Measurements from ENCODE around the gene MVB12B. TPM values are rescaled to one million over a fixed set of nuclear protein-coding genes. Genes with fewer than 3 reads are reported as not detected.

Gene MVB12B
- total RNA-seq, 2 experiments from 2014 or later: 7.9 to 9.5 TPM

DNA sequence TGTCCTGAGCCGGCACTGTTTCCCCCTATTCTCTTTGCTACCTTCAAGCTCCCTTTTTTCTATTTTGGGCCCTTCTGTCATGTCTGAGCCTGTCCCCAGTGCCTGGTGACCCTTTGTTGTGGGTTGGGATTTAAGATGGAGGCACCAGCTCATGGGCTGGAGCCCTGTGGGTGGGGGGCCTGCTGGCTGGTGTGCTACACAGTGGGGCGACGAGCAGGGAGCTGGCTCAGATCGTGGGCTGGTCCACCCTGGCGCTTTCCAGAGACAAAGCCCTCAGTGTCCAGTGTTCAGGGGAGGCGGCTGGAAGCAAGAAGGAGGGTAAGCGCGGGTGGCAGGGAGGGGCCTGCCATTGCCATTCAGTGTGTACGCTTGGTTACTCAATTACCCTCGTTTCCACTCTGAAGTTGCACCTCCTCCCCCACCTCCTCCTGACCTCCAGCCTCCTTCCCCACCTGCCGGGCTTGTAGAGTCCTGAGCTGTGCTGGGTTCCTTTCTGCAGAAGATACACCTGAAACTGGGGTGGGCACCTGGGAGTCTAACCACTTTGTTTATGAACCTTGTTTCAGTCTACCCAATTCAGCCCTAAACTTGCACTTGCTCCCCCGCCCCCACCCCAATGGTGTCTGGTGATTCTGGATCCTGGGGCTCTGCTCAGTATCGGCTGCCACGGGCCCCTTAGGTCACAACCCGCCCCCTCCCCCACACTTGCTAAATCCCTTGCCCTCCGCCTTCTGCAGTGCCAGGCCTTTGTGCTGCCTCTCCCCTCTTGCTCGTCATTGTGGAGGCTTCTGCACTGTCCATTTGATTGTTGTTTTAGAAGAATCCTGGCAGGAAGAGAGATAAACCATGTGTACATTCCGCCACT is 49.9 kb downstream of the MVB12B start:
- Mint-ChIP-seq H3K9me3 (no peaks in the 10 kb centered on the region), H3K4me1 (peaks cover 25% of the 10 kb centered on the region), H3K4me3 (no peak overlapping the region), H3K27me3 (no peaks in the 10 kb centered on the region), H3K27ac (no peak overlapping the region), H3K36me3 (peaks cover 3% of the 10 kb centered on the region)
- no peak for DNase-seq

DNA sequence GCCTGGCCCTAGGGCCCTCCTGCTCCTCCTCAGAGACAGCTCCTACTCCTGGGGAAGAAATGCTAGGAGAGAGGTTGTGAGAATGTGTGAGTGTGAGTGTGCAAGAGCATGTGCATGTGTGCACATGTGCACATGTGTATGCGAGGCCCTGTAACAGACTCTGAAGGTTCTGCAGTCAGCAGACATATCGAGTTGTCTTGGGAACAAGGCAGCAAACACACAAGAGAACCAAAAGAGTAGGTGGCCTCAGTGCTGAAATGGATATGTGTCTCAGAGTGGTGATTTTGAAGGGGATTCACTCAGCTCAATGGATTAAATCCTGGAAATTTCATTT is 50.5 kb downstream of the MVB12B start:
- H3K9me3 Mint-ChIP-seq: no peaks in the 10 kb centered on the region
- no peaks in the 10 kb centered on the region for H3K27me3 Mint-ChIP-seq
- H3K4me3 Mint-ChIP-seq: no peak overlapping the region
- no peak overlapping the region for H3K27ac Mint-ChIP-seq
- peaks cover 3% of the 10 kb centered on the region for H3K36me3 Mint-ChIP-seq
- H3K4me1 Mint-ChIP-seq: peaks cover 25% of the 10 kb centered on the region
- DNase-seq: no peak

DNA sequence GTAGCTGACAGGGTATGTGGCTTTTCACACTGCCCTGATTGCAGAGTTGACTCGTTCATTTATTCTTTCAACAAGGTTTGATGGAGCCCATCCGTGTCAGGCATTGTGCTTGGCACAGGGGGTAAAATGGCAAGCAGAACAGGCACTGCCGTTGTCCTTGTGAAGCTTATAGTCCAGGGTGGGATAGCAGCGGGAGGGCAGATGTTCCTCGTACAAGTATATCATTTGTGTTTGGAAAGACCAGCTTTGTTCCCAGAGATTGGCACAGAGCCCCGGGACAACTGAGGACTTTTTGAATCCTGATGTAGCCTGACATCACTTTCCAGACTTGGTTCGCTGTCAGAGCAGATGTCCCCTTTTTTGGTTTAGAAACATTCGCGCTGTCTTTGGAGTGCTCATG is 50.9 kb downstream of the MVB12B start:
- Mint-ChIP-seq H3K36me3 (peaks cover 2% of the 10 kb centered on the region), H3K27ac (no peak overlapping the region), H3K9me3 (no peaks in the 10 kb centered on the region), H3K4me3 (no peak overlapping the region), H3K27me3 (no peaks in the 10 kb centered on the region), H3K4me1 (peaks cover 23% of the 10 kb centered on the region)
- DNase-seq: no peak

DNA sequence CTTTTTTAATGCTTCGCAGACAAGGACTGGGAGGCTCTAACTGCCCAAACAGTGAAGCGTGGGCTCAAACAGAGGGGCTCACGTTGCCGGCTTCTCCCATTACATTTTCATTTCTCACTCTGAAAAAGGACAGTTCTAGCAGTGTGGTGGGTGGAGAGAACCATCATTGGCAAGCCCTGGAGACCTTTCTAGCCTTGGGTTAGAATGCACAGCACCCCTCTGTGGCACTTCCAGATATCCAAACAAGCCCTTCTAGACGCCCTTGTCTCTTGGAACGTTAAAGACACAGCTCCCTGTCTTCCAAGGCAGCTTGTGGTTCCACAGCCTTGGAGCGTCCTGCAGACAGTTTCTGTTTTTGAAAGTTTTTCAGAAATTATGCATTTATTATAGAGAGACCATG is 52.1 kb downstream of the MVB12B start:
- H3K4me3 Mint-ChIP-seq: no peak overlapping the region
- H3K27me3 Mint-ChIP-seq: no peaks in the 10 kb centered on the region
- H3K4me1 Mint-ChIP-seq: peaks cover 16% of the 10 kb centered on the region
- no peaks in the 10 kb centered on the region for H3K36me3 Mint-ChIP-seq
- H3K27ac Mint-ChIP-seq: no peak overlapping the region
- no peak for DNase-seq
- no peaks in the 10 kb centered on the region for H3K9me3 Mint-ChIP-seq

DNA sequence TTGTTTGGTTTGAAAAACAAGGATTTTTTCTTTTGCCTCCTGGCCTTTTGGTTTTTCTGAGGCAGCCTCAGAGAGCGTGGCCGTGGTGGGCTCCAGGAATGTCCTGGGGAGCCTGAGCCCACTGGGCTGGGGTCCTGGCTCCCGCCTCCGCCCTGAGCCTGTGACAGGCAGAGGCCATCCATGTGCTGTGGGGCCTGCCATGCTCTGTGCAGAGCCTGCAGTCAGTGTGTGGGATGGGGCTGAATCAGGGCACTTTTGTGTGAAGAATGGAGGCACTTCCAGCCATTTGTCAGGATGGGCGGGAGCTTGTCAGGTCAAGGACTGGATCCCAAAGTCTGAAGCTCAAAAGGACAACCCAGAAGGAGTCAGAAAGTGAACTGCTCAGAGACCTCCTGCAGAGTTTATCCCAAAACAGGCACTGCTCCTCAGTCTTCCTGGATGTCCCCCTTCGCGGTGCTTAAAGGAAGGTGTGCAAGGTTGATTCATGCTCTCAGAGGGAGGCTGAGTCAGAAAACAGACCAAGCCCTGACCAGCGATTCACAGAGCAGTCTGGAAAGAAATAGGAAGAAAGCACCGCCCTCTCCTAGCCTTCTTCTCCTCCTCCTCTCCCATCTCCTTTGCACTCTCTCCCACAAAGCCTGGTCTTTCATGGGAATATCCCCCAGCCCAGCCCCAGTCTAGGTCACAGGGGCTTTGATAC is 53.2 kb downstream of the MVB12B start:
- peaks cover 13% of the 10 kb centered on the region for H3K4me1 Mint-ChIP-seq
- no peak overlapping the region for H3K27ac Mint-ChIP-seq
- no peaks in the 10 kb centered on the region for H3K27me3 Mint-ChIP-seq
- H3K36me3 Mint-ChIP-seq: no peaks in the 10 kb centered on the region
- no peak for DNase-seq
- no peak overlapping the region for H3K4me3 Mint-ChIP-seq
- H3K9me3 Mint-ChIP-seq: no peaks in the 10 kb centered on the region

DNA sequence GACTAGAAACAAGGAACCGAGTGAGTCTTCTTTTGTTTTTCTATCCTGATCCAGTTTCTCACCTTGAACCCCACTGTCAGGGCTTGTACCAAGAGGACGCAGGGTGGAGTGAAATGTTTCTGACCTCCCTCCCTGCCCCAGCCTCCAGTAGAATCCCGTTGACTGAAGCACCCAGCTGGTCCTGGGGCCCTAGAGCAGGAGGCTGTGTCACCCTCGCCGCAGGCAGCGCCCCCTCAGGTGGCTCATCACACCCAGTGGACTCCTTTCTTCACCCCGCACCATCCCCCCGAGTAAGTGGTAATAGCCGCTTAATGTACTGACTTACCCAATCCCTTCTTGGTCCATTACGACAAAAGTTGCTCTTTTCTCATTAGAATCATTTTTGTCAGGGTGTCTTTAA is 53.8 kb downstream of the MVB12B start:
- H3K27me3 Mint-ChIP-seq: no peaks in the 10 kb centered on the region
- H3K4me1 Mint-ChIP-seq: peaks cover 10% of the 10 kb centered on the region
- no peaks in the 10 kb centered on the region for H3K36me3 Mint-ChIP-seq
- no peaks in the 10 kb centered on the region for H3K9me3 Mint-ChIP-seq
- no peak overlapping the region for H3K4me3 Mint-ChIP-seq
- H3K27ac Mint-ChIP-seq: no peak overlapping the region
- no peak for DNase-seq

DNA sequence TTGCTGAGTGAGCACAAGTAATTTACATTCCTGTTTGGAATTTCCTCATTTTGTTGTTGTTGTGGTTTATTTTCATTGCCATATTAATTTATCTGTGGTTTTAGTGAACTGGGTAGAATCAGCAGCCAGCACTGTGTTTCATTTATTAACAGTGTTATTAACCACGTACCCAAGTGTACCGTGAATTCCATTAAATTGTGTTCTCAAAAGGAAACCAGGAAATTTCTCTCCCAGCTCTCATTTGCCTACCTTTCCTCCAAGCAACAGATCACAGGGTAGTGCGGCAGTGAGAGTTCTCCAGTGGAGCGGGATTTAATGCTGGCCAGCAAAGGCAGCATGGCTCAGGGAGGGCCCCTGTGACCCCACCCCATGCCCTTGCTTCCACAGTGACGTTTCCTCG is 54.6 kb downstream of the MVB12B start:
- Mint-ChIP-seq H3K4me1 (peaks cover 3% of the 10 kb centered on the region), H3K27me3 (no peaks in the 10 kb centered on the region), H3K27ac (no peak overlapping the region), H3K4me3 (no peak overlapping the region), H3K36me3 (no peaks in the 10 kb centered on the region), H3K9me3 (no peaks in the 10 kb centered on the region)
- no peak for DNase-seq

DNA sequence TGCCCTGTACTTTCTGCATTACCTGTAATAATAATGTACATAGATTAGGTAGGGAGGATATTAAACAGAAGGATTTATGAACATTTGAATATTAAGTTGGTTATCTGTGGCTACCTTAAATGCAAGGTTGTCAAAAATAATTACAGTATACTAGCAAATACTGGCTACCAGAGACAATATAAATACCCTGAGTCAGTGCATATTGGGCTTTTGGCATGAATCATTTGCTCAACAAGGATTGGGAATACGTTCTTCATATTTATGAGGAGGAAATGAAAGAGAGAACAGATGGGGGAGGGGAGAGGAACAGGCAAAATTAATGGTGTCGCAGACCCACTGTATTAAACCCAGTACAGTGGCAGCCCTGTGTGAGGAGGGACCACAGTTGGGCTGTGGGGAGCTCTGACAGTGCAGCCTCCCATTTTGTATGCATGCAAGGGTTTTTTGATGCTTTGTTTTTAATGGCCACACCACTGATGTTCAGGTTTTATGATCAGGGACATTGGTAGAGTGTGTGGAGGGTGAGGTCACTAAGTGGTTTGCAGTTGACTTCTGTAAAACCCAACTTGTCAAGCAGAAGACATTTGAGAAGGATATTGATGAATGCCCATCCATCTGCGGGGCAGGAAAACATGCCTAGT is 56.9 kb downstream of the MVB12B start:
- Mint-ChIP-seq H3K27me3 (no peaks in the 10 kb centered on the region), H3K36me3 (no peaks in the 10 kb centered on the region), H3K9me3 (no peaks in the 10 kb centered on the region), H3K27ac (no peak overlapping the region), H3K4me1 (peaks cover 1% of the 10 kb centered on the region), H3K4me3 (no peak overlapping the region)
- no peak for DNase-seq

DNA sequence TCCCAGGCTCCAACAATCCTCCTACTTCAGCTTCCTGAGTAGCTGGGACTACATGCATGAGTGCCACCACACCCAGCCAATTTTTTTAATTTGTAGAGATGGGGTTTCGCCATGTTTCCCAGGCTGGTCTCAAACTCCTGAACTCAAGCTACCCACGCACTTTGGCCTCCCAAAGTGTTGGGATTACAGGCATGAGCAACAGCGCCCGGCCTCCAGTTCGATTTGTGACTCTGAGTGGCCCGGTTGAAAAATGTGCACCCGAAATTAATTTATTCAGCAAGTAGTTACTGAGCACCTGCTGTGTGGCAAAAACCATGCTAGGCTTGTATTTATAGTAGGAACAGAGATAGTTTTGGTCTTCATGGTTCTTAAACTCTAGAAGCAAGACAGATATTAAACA is 58.3 kb downstream of the MVB12B start:
- peaks cover 8% of the 10 kb centered on the region for H3K4me1 Mint-ChIP-seq
- no peaks in the 10 kb centered on the region for H3K9me3 Mint-ChIP-seq
- H3K27ac Mint-ChIP-seq: no peak overlapping the region
- no peaks in the 10 kb centered on the region for H3K36me3 Mint-ChIP-seq
- H3K4me3 Mint-ChIP-seq: no peak overlapping the region
- no peaks in the 10 kb centered on the region for H3K27me3 Mint-ChIP-seq
- DNase-seq: no peak

DNA sequence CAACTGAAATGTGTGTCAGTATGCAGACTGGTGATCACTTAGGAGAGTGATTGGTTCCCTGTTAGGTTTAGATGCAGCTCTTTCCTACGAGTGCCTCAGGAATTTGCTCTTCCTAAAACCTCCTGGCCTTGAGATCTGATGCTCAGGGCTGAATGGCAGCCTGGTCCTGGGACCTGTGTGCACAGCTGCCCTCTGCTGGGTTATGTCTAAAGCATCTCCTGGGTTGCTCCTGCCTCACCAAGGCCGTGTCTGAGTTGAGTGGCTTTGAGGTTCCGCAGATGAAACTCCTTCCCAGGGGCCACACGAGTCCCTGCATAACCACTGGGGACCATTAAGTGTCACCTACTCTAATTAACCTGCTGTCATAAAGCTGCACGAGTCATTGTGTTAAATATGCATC is 59.5 kb downstream of the MVB12B start:
- H3K9me3 Mint-ChIP-seq: no peaks in the 10 kb centered on the region
- peaks cover 13% of the 10 kb centered on the region for H3K4me1 Mint-ChIP-seq
- no peaks in the 10 kb centered on the region for H3K36me3 Mint-ChIP-seq
- H3K4me3 Mint-ChIP-seq: no peak overlapping the region
- no peak for DNase-seq
- no peak overlapping the region for H3K27ac Mint-ChIP-seq
- no peaks in the 10 kb centered on the region for H3K27me3 Mint-ChIP-seq

DNA sequence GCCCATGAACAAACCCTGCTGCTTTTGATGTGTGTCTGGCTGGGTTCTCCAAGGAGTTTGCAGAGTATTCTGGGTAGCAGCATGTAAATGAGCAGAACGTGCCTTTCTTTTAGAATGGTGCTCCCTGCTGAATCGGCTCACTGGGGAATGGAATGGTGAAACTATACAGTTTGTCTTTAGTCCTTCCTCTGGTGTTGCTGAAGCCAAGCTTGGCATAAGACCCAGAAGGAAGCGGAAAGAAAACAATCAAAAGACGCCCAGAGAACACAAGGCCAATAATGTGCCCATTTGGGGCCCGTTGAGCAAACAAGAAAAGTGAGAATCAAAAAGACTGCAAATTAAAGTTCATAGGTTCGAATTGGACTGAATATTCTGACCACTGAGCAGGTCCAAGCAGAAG is 60.1 kb downstream of the MVB12B start:
- no peak for DNase-seq
- Mint-ChIP-seq H3K36me3 (no peaks in the 10 kb centered on the region), H3K4me1 (peaks cover 19% of the 10 kb centered on the region), H3K27ac (no peak overlapping the region), H3K27me3 (no peaks in the 10 kb centered on the region), H3K4me3 (no peak overlapping the region), H3K9me3 (no peaks in the 10 kb centered on the region)

DNA sequence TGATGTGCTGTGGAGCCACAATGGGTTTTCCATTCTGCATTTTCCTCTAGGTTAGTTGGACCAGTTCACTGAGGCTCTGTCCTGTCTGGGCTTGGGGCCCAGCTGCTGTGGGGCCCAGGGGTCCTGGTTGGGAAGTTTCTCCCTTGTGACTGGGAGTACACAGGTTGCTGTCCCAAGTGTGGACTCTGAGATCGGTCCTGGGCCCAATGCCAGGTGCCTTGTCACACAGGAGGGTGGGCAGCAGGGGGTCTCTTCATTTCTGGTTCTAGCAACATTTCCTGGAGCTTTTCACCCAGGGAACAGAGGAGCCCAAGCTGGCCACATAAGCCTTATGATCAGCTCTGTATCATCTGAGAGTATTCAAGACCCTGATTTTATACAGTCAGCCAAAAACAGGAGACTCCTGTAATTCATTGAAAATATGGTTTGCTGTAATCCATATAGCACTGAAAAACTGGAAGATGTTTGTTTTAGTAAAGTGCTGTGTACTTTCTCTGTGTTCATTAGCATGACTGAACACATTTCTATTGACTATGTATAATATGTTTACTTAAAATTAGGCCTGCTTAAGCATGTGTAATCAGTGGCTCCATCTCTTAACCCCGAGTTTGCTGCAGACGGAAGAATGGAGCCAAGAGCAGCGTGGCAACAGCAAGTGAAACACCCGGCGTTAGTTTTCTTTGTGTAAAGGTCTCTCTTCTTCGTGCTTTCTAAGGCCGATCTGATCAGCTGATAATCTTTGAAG is 62.5 kb downstream of the MVB12B start:
- H3K27me3 Mint-ChIP-seq: no peaks in the 10 kb centered on the region
- H3K4me1 Mint-ChIP-seq: peaks cover 28% of the 10 kb centered on the region
- no peak overlapping the region for H3K27ac Mint-ChIP-seq
- H3K9me3 Mint-ChIP-seq: no peaks in the 10 kb centered on the region
- no peak overlapping the region for H3K4me3 Mint-ChIP-seq
- DNase-seq: no peak
- peaks cover 4% of the 10 kb centered on the region for H3K36me3 Mint-ChIP-seq

DNA sequence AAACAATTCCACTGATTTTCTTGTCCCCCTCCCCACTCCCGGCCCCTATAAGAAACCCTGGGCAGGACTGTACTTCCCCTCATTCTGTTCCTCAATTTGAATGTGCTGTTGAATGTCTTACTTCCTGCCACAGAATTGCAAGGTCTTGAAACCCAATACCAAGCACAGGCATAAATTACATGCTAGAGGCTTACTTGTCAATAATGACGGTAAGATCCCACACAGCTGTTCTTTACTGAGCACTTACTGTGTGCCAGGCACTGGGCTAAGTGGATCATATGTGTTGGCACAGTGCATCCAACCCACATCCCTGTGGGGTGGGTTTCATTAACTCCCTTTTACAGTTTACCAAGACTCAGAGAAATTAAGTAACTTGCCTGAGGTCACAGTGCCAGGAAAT is 63.4 kb downstream of the MVB12B start:
- no peaks in the 10 kb centered on the region for H3K9me3 Mint-ChIP-seq
- peaks cover 7% of the 10 kb centered on the region for H3K36me3 Mint-ChIP-seq
- H3K27me3 Mint-ChIP-seq: no peaks in the 10 kb centered on the region
- DNase-seq: no peak
- peaks cover 36% of the 10 kb centered on the region for H3K4me1 Mint-ChIP-seq
- H3K4me3 Mint-ChIP-seq: no peak overlapping the region
- H3K27ac Mint-ChIP-seq: no peak overlapping the region

DNA sequence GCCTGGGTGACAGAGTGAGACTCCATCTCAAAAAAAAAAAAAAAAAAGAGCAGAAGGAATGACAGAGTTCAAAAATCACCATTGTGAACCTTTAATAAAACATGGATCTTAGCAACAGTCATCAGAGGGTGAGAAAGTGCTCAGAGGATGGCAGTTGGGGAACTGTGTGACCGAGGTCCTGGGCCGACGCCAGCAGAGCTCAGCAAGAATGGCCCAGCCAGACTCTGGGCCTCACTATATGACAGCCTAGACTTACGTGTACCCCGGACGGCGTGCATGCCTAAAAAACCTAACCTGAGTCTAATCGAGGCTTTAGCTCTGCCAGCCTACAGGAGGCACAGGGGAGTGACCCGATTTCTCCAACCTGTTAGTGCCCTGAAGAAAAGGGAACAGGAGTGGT is 64.3 kb downstream of the MVB12B start:
- Mint-ChIP-seq H3K9me3 (no peaks in the 10 kb centered on the region), H3K27ac (no peak overlapping the region), H3K4me1 (peaks cover 45% of the 10 kb centered on the region), H3K27me3 (no peaks in the 10 kb centered on the region), H3K4me3 (no peak overlapping the region), H3K36me3 (peaks cover 8% of the 10 kb centered on the region)
- no peak for DNase-seq

Data from activated naive CD8-positive, alpha-beta T cell treated with anti-CD3 and anti-CD28 coated beads for 36 hours (primary cell).